GM19043 (cell line): Measurements from ENCODE around the gene GRAMD2B.
"Not testable (repeated sequence)": the region's sequence is repeated elsewhere in the genome, so short reads cannot be mapped to it uniquely, and the experiment has no call there.

Source experiments
- ATAC-seq: cut with Tn5 transposase; IDR thresholded peaks from one replicate; pipeline ENCODE4 v1.9.1; 2021; ENCODE audit warnings: low read depth; ENCODE audit not compliant: unreplicated experiment

Gene GRAMD2B

GRCh38 chr5:126506079-126506478, 82.9 kb downstream of the GRAMD2B start:
- ATAC-seq: no peak

- ATAC-seq: no peak
Measured at GRCh38 chr5:126508251-126508961, 85.2 kb downstream of the GRAMD2B start.

GRCh38 chr5:126508962-126509279, 85.7 kb downstream of the GRAMD2B start:
- no peak for ATAC-seq

GRCh38 chr5:126509339-126509738, 86.1 kb downstream of the GRAMD2B start:
- no peak for ATAC-seq

GRCh38 chr5:126511961-126512360, 88.8 kb downstream of the GRAMD2B start:
- ATAC-seq: no peak

- ATAC-seq: no peak
Measured at GRCh38 chr5:126512451-126512850, 89.2 kb downstream of the GRAMD2B start.

- ATAC-seq: no peak
Measured at GRCh38 chr5:126513302-126513701, 90.1 kb downstream of the GRAMD2B start.

- ATAC-seq: no peak
Measured at GRCh38 chr5:126513703-126514102, 90.5 kb downstream of the GRAMD2B start.

GRCh38 chr5:126514131-126514557, 90.9 kb downstream of the GRAMD2B start:
- no peak for ATAC-seq

- no peak for ATAC-seq
Measured at GRCh38 chr5:126514558-126515141, 91.4 kb downstream of the GRAMD2B start.

- ATAC-seq: no peak
Measured at GRCh38 chr5:126515337-126515736, 92.1 kb downstream of the GRAMD2B start.

- no peak for ATAC-seq
Measured at GRCh38 chr5:126516133-126516532, 92.9 kb downstream of the GRAMD2B start.

- ATAC-seq: no peak
Measured at GRCh38 chr5:126516852-126517251, 93.6 kb downstream of the GRAMD2B start.

- ATAC-seq: not testable (repeated sequence)
Measured at GRCh38 chr5:126519223-126519622, 96.0 kb downstream of the GRAMD2B start.

GRCh38 chr5:126519637-126520592, 96.7 kb downstream of the GRAMD2B start:
- no peak for ATAC-seq

GRCh38 chr5:126520593-126520953, 97.4 kb downstream of the GRAMD2B start:
- ATAC-seq: no peak

- ATAC-seq: no peak
Measured at GRCh38 chr5:126521130-126521529, 97.9 kb downstream of the GRAMD2B start.

- ATAC-seq: no peak
Measured at GRCh38 chr5:126523818-126524510, 100.8 kb downstream of the GRAMD2B start.

- no peak for ATAC-seq
Measured at GRCh38 chr5:126525630-126526245, 102.5 kb downstream of the GRAMD2B start.

- ATAC-seq: no peak
Measured at GRCh38 chr5:126526493-126526892, 103.3 kb downstream of the GRAMD2B start.
